ENCODE results near the gene PMM2.

PMM2 gene

GRCh38 chr16:8751481-8752311 lies 45.9 kb upstream of the PMM2 start (continued):
- peak; percentile 77 for TF ChIP-seq ZNF10 (tag by site-specific recombination; IDR thresholded peaks at IDR 0.05)

- CTCF ChIA-PET, result interaction anchor here (1.1 kb wide), 1 partner anchor 40 kb away, joined by 6 read pairs; no protein-coding TSS in a partner anchor
- POLR2A ChIA-PET, result interaction anchor here (1.0 kb wide), 1 partner anchor 131 kb away, joined by 3 read pairs; no protein-coding TSS in a partner anchor
- Histone ChIP-seq H3K9me3 (ENCODE audit: control insufficient read depth, insufficient read depth, low read depth, low read length) (no peaks in the 10 kb centered on the region), H3K27ac (ENCODE audit: extremely low read depth, low read depth, low read length) (no peak overlapping the region), H3K4me3 (ENCODE audit: low read depth, low read length) (no peak overlapping the region), H3K36me3 (ENCODE audit: control insufficient read depth in 2 of 2, insufficient read depth in 1 of 2, low read length in 2 of 2) (peaks cover 0 to 8% of the 10 kb centered on the region in 2 experiments; a peak in 2 of 3 replicates), H3K4me1 (ENCODE audit: control insufficient read depth, insufficient read depth, low read length) (no peaks in the 10 kb centered on the region)
- TF ChIP-seq ZFP3 (tag by site-specific recombination; IDR thresholded peaks at IDR 0.05; ENCODE audit: low read depth), result no peak
These were observed 44.9 kb upstream of the PMM2 start for GRCh38 chr16:8752706-8753105.

- Histone ChIP-seq H3K9me3 (ENCODE audit: control insufficient read depth, insufficient read depth, low read depth, low read length) (no peaks in the 10 kb centered on the region), H3K27ac (ENCODE audit: extremely low read depth, low read depth, low read length) (no peak overlapping the region), H3K4me3 (ENCODE audit: low read depth, low read length) (no peak overlapping the region), H3K4me1 (ENCODE audit: control insufficient read depth, insufficient read depth, low read length) (no peaks in the 10 kb centered on the region), H3K36me3 (ENCODE audit: control insufficient read depth in 2 of 2, insufficient read depth in 1 of 2, low read length in 2 of 2) (peaks cover 0 to 15% of the 10 kb centered on the region in 2 experiments; a peak in 2 of 3 replicates)
- TF ChIP-seq ZNF366 (tag by site-specific recombination; conservative IDR thresholded peaks at IDR 0.05) (no peak), ZNF302 (tag by site-specific recombination; IDR thresholded peaks at IDR 0.05; ENCODE audit: low read depth) (no peak), HOXD13 (CRISPR knock-in tag; IDR thresholded peaks at IDR 0.05; ENCODE audit: borderline replicate concordance) (no peak), ZNF785 (tag by site-specific recombination; IDR thresholded peaks at IDR 0.05) (no peak), HOXA7 (CRISPR knock-in tag; IDR thresholded peaks at IDR 0.05; ENCODE audit: borderline replicate concordance) (no peak), ZNF132 (tag by site-specific recombination; IDR thresholded peaks at IDR 0.05; ENCODE audit: borderline replicate concordance) (no peak), SALL2 (tag by site-specific recombination; IDR thresholded peaks at IDR 0.05; ENCODE audit: borderline replicate concordance) (no peak), KLF7 (tag by site-specific recombination; IDR thresholded peaks at IDR 0.05; ENCODE audit: borderline replicate concordance) (no peak), PRDM2 (tag by site-specific recombination; IDR thresholded peaks at IDR 0.05; ENCODE audit: borderline replicate concordance) (no peak), ZNF324 (tag by site-specific recombination; IDR thresholded peaks at IDR 0.05) (no peak), ZNF549 (tag by site-specific recombination; IDR thresholded peaks at IDR 0.05) (no peak), ZBTB20 (tag by site-specific recombination; IDR thresholded peaks at IDR 0.05) (no peak), ZNF704 (tag by site-specific recombination; IDR thresholded peaks at IDR 0.05) (no peak)
- ChIA-PET POLR2A (no interaction called here), CTCF (interaction anchor here (0.6 to 1.1 kb wide), 2 partner anchors 39 to 151 kb away, joined by 3 to 6 read pairs; no protein-coding TSS in a partner anchor)
These were observed 44.1 kb upstream of the PMM2 start for GRCh38 chr16:8753416-8754054.
